Sigmoid colon (tissue), 4 donors: ENCODE results near the gene FBXL13.

Experiments
- CTCF ChIP-seq, 4 experiments: fragments of 450-650 bp in 3 of 4; fragments of 200-600 bp in 1 of 4; IDR thresholded peaks; one replicate each; pipeline ENCODE4 v1.5.1; 2016 to 2019; ENCODE audit warnings: antibody characterized with exemption in 4 of 4, mild to moderate bottlenecking in 3 of 4, moderate library complexity in 2 of 4
- EP300 ChIP-seq, 4 donors: sonication (generic); formaldehyde crosslinking; IDR thresholded peaks; one replicate each; pipeline ENCODE4 v1.6.1; 2017; ENCODE audit warnings: antibody characterized with exemption in 4 of 4
- POLR2A ChIP-seq, 2 donors: fragments of 450-650 bp; IDR thresholded peaks; one replicate each; pipeline ENCODE4 v1.6.1; 2016; ENCODE audit warnings: antibody characterized with exemption in 2 of 2, mild to moderate bottlenecking in 2 of 2, moderate library complexity in 2 of 2
- POLR2AphosphoS5 ChIP-seq, 4 donors: sonication (generic); formaldehyde crosslinking; IDR thresholded peaks; one replicate each; pipeline ENCODE4 v1.6.1; 2017; ENCODE audit warnings: antibody characterized with exemption in 4 of 4

- TF ChIP-seq CTCF (IDR thresholded peaks at IDR 0.05) (no peak), POLR2A (IDR thresholded peaks at IDR 0.05) (no peak), EP300 (IDR thresholded peaks at IDR 0.05) (no peak), POLR2AphosphoS5 (IDR thresholded peaks at IDR 0.05) (no peak)
Measured at GRCh38 chr7:103115771-103116170, 41.2 kb upstream of the FBXL13 start.
